SU-DHL-6 (cell line): ENCODE measurements around the gene PARD6A.

Source experiments
- H2AFZ ChIP-seq: fragments of 200-600 bp; sonication (generic); 2 replicates; pipeline ENCODE4 v1.6.1; 2014; ENCODE audit warnings: low read depth, mild to moderate bottlenecking, moderate library complexity, mixed read lengths, antibody characterized with exemption, low read length; ENCODE audit not compliant: severe bottlenecking
- H3F3A ChIP-seq: fragments of 200-600 bp; shearing (Covaris generic); 2 replicates; pipeline ENCODE4 v1.6.0; 2016; ENCODE audit warnings: antibody characterized with exemption, mild to moderate bottlenecking; ENCODE audit not compliant: insufficient read depth
- H3K27ac ChIP-seq: fragments of 200-600 bp; sonication (generic); 2 replicates; pipeline ENCODE4 v1.5.1; 2016; ENCODE audit warnings: low read depth, mild to moderate bottlenecking, low read length, moderate library complexity, mixed read lengths
- H3K27me3 ChIP-seq: fragments of 200-600 bp; sonication (generic), shearing (Covaris generic); 2 replicates; pipeline ENCODE4 v1.6.0; 2014; ENCODE audit warnings: mild to moderate bottlenecking, low read length
- H3K36me3 ChIP-seq: fragments of 200-600 bp; sonication (generic); 2 replicates; pipeline ENCODE4 v1.6.1; 2014; ENCODE audit warnings: mild to moderate bottlenecking, low read length, mixed read lengths
- H3K4me2 ChIP-seq: fragments of 300-600, 200-600 bp; shearing (Covaris generic), sonication (generic); 2 replicates; pipeline ENCODE4 v1.6.0; 2014; ENCODE audit warnings: low read length, low read depth, mild to moderate bottlenecking; ENCODE audit not compliant: poor library complexity, severe bottlenecking
- H3K4me3 ChIP-seq: fragments of 200-600 bp; sonication (generic); 2 replicates; pipeline ENCODE4 v1.5.1; 2014; ENCODE audit warnings: antibody characterized with exemption, low read length, mild to moderate bottlenecking, mixed read lengths; ENCODE audit not compliant: insufficient read depth, poor library complexity, severe bottlenecking
- H3K79me2 ChIP-seq: fragments of 200-600 bp; sonication (generic); 2 replicates; pipeline ENCODE4 v1.6.1; 2014; ENCODE audit warnings: mild to moderate bottlenecking, low read length, moderate library complexity; ENCODE audit not compliant: insufficient read depth
- H3K9ac ChIP-seq: fragments of 200-600 bp; sonication (generic); 2 replicates; pipeline ENCODE4 v1.7.0; 2014; ENCODE audit warnings: mild to moderate bottlenecking, low read length
- H3K9me2 ChIP-seq: fragments of 200-600 bp; sonication (generic); replicated peaks from 2 replicates; pipeline ENCODE4 v1.6.1; 2014; ENCODE audit warnings: low read length; ENCODE audit not compliant: insufficient read depth
- H3K9me3 ChIP-seq: fragments of 200-600 bp; sonication (generic); 2 replicates; pipeline ENCODE4 v1.6.1; 2014; ENCODE audit warnings: low read length, mixed read lengths; ENCODE audit not compliant: insufficient read depth
- H4K20me1 ChIP-seq: fragments of 200-600 bp; sonication (generic); 2 replicates; pipeline ENCODE4 v1.6.1; 2014; ENCODE audit warnings: low read depth, mild to moderate bottlenecking, antibody characterized with exemption, low read length, moderate library complexity, mixed read lengths
- EZH2phosphoT487 ChIP-seq: fragments of 200-600 bp; sonication (generic), shearing (Covaris generic); conservative IDR thresholded peaks from 2 replicates; pipeline ENCODE4 v1.6.1; 2018; ENCODE audit warnings: mild to moderate bottlenecking, antibody characterized with exemption, low read length, moderate library complexity, mixed read lengths
- TF ChIP-seq, protein P1 (sequence below): fragments of 200-600 bp; sonication (generic); IDR thresholded peaks from one replicate; pipeline ENCODE4 v1.5.1; 2017; ENCODE audit warnings: antibody characterized with exemption, mild to moderate bottlenecking, low read length, moderate library complexity; ENCODE audit not compliant: insufficient read depth, poor library complexity, severe bottlenecking

Gene PARD6A, protein sequence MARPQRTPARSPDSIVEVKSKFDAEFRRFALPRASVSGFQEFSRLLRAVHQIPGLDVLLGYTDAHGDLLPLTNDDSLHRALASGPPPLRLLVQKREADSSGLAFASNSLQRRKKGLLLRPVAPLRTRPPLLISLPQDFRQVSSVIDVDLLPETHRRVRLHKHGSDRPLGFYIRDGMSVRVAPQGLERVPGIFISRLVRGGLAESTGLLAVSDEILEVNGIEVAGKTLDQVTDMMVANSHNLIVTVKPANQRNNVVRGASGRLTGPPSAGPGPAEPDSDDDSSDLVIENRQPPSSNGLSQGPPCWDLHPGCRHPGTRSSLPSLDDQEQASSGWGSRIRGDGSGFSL

DNA sequence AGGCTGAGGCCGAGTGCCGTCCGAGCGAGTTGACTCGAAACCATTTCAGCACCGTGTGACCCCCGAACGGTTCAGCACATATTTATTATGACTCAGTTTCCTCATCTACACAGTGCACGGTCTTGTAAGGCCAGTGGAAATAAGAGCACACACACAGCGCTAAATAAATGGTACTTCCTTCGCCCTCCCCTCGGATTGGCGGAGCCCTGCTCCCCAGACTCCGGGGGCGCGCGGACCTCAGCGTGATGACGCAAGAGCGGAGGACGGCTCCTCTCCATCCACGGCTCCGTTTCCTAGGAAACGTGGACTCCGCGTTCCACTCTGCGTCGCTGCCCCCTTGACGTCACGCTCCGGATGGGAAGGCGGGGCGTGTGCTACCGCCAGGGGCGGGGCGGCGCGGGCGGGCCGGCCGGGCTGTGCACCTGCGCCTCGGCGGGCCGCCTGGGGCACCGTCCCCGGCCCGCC is at the start of gene PARD6A:
PARD6A (plus strand) TSS at position 397 of the 465 bp plus-strand sequence. CDS start 79 bp downstream, outside the sequence.
- no peak for TF ChIP-seq EZH2phosphoT487
- TF ChIP-seq, protein P1, sequence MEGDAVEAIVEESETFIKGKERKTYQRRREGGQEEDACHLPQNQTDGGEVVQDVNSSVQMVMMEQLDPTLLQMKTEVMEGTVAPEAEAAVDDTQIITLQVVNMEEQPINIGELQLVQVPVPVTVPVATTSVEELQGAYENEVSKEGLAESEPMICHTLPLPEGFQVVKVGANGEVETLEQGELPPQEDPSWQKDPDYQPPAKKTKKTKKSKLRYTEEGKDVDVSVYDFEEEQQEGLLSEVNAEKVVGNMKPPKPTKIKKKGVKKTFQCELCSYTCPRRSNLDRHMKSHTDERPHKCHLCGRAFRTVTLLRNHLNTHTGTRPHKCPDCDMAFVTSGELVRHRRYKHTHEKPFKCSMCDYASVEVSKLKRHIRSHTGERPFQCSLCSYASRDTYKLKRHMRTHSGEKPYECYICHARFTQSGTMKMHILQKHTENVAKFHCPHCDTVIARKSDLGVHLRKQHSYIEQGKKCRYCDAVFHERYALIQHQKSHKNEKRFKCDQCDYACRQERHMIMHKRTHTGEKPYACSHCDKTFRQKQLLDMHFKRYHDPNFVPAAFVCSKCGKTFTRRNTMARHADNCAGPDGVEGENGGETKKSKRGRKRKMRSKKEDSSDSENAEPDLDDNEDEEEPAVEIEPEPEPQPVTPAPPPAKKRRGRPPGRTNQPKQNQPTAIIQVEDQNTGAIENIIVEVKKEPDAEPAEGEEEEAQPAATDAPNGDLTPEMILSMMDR, result no peak

DNA sequence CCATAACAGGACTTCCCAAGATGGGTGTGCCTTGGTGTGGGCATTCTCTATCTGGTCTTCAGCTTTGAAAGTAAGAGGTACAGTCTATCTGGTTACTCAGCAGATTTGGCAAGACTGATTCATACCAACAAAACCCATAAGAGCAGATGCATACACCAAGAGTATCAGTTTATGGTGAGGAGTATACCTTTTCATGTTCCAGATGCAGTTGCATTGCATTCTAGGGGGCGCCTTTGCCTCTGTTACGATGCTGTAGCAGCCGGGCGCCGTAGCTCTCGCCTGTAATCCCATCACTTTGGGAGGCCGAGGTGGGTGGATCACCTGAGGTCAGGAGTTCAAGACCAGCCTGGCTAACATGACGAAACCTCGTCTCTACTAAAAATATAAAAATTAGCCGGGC is 47.0 kb upstream of the PARD6A start:
- H3K4me3 ChIP-seq, result no peak overlapping the region
- no peak overlapping the region for H3K9ac ChIP-seq
- TF ChIP-seq, protein P1, result no peak
- no peak for TF ChIP-seq EZH2phosphoT487
- H3K27ac ChIP-seq, result no peak overlapping the region
- H3K9me3 ChIP-seq, result no peaks in the 10 kb centered on the region
- H3F3A ChIP-seq, result 0 out of 2 replicates have a peak, but pooled peaks cover 4% of the 10 kb centered on the region
- H3K4me2 ChIP-seq, result no peak overlapping the region
- peaks cover 29% of the 10 kb centered on the region; the same call in 1 of the 2 replicates for H3K36me3 ChIP-seq
- H3K27me3 ChIP-seq, result no peaks in the 10 kb centered on the region
- peaks cover 4% of the 10 kb centered on the region; the same call in 1 of the 2 replicates for H4K20me1 ChIP-seq
- H3K9me2 ChIP-seq, result no peaks in the 10 kb centered on the region
- H3K79me2 ChIP-seq, result peaks cover 27% of the 10 kb centered on the region
- H2AFZ ChIP-seq, result no peak overlapping the region

More for the DNA sequence above, at the start of gene PARD6A:
- peak within 1 kb of the TSS; percentile 76 for H2AFZ ChIP-seq
- no peaks in the 10 kb centered on the region for H3K27me3 ChIP-seq
- peak within 1 kb of the TSS; percentile 71 for H3K9ac ChIP-seq
- H3K4me3 ChIP-seq, result peak within 1 kb of the TSS; percentile 73
- peak within 1 kb of the TSS; percentile 75 for H3K4me2 ChIP-seq
- peak within 1 kb of the TSS; percentile 71 for H3K27ac ChIP-seq
- no peaks in the 10 kb centered on the region for H3F3A ChIP-seq
- no peaks in the 10 kb centered on the region for H3K79me2 ChIP-seq
- no peaks in the 10 kb centered on the region for H3K9me3 ChIP-seq
- no peaks in the 10 kb centered on the region for H4K20me1 ChIP-seq
- H3K9me2 ChIP-seq, result no peaks in the 10 kb centered on the region
- no peaks in the 10 kb centered on the region for H3K36me3 ChIP-seq

DNA sequence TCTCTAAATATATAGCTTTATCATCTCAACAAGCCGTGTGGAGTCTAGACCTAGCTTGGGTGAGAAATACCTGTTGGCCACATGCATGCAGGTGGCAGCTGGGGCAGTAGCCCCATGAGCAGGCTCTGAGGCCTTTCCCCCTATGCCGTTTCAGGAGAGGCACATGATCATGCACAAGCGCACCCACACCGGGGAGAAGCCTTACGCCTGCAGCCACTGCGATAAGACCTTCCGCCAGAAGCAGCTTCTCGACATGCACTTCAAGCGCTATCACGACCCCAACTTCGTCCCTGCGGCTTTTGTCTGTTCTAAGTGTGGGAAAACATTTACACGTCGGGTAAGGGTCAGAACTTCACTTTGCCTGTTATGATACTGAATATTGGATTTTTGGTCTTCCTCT is 32.5 kb upstream of the PARD6A start:
- Histone ChIP-seq H2AFZ (no peak overlapping the region), H4K20me1 (no peaks in the 10 kb centered on the region), H3K79me2 (no peaks in the 10 kb centered on the region), H3K4me3 (no peak overlapping the region), H3K9me3 (no peaks in the 10 kb centered on the region), H3K9ac (no peak overlapping the region), H3K36me3 (peaks cover 26% of the 10 kb centered on the region), H3F3A (no peaks in the 10 kb centered on the region), H3K4me2 (no peak overlapping the region), H3K27ac (no peak overlapping the region), H3K9me2 (no peaks in the 10 kb centered on the region), H3K27me3 (no peaks in the 10 kb centered on the region)
- no peak for TF ChIP-seq EZH2phosphoT487
- TF ChIP-seq, protein P1, result no peak
